Daoy (cell line): Measurements from ENCODE around the gene RPS2. TPM values are rescaled to one million over a fixed set of nuclear protein-coding genes. Genes with fewer than 3 reads are reported as not detected.
A peak's percentile ranks its signal among the peaks of the same experiment; 100 is the strongest.
"Not testable (repeated sequence)": the region's sequence is repeated elsewhere in the genome, so short reads cannot be mapped to it uniquely, and the experiment has no call there.

Experiments
- DNase-seq: peaks from one replicate; pipeline ENCODE4 v3.0.0-alpha.2; 2015; ENCODE audit warnings: low read depth
- total RNA-seq: library from RNA; depleted of rRNA; stranded (reverse); fragments of >200 nt; shearing (Covaris generic); gene quantifications from 2 replicates; pipeline ENCODE4 v1.2.3, GENCODE V29; 2014

Gene RPS2
- total RNA-seq, 1 experiment from 2014 or later: 2,369 TPM

DNA sequence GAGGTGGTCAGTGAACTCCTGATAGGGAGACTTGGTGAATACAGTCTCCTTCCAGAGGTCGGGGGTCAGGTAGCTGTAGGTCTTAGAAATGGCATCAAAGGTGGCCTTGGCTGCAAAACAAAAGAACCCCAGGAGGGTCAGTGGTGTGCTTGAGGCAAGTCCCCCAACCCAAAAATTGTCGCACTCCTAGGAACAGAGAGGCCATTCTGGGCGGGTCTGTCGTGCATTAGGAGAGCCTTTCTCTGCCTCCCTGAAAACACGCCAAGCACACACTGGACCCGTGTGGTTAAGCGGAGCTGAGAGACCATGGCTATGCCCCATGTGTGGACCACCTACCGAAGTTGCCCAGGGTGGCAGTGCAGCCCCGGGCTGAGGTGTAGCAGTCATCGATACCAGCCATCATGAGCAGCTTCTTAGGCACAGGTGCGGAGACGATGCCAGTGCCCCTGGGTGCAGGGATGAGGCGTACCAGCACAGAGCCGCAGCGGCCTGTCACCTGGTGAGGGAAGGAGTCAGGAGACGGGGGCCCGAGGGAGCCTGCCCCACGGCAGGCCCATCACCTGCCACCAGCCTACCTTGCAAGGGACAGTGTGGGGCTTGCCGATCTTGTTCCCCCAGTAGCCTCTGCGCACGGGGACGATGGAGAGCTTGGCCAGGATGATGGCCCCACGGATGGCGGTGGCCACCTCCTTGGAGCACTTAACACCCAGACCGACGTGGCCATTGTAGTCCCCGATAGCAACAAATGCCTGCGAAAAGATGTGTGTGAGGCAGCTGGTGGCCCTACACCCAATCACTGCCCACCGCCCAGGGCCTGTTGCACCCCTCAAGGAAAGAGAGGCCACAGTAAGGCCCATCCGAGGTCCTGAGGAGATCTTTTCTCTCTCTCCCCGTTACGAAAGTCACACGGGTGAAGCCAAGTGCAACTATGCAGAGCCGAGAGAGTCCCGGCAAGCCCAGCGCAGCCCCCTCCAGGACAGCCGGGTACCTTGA lies 2.2 kb downstream of the RPS2 start:
- DNase-seq: not testable (repeated sequence)

DNA sequence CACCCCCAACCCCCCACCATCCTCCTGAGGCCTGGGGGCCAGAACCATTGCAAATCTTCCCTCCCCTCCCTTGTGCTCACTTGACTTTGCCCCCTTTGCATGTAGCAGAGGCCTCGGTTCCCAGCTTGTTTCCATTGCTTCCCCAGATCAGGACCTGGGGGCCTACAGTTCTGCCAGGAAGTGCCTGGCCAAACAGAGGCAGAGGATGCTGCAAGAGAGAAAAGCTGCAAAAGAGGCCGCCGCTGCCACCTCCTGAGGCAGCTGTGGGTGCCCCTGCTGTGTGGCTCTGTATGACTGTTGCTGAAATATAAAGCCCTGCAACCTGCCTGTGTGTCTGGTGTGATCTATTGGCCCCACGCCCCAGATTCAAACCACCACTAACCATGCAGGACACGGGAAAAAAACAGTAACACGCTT lies 3.0 kb downstream of the RPS2 start:
- DNase-seq: no peak

DNA sequence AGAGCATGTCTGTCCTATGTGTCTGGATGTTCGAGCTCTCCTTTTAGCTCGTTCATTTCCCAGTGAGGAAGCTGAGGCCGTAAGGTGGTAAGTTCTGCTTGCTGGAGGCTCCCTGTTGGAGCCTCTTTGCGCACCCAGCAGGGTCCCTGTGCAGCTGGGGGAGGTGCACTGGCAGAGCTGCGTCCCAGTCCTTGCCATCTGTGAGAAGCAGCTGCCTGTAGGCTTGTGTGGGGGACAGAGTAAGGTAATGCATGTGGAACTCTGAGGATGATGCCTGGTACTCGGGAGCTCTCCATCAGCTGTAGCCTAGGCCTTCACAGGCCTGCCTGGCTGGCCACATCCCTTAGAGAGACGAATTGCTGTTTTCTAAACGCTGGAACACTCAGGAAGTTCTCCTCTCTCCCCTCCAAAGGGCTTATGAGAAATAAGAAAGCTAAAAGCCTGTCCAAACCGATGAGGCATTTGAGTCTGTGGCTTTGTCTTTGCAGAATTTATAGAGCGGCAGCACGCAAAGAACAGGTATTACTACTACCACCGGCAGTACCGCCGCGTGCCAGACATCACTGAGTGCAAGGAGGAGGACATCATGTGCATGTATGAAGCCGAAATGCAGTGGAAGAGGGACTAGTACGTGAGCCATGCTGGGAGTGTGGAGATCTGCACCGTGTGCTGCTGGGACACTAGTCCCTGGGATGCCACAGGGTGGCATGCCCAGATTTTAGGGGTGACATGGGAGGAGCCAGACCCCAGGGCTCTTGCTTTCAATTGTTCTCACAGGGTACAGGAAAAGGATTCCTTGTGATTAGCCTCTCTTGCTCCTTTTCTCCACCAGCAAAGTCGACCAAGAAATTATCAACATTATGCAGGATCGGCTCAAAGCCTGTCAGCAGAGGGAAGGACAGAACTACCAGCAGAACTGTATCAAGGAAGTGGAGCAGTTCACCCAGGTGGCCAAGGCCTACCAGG lies 3.7 kb downstream of the RPS2 start:
- peak; percentile 57 for DNase-seq

DNA sequence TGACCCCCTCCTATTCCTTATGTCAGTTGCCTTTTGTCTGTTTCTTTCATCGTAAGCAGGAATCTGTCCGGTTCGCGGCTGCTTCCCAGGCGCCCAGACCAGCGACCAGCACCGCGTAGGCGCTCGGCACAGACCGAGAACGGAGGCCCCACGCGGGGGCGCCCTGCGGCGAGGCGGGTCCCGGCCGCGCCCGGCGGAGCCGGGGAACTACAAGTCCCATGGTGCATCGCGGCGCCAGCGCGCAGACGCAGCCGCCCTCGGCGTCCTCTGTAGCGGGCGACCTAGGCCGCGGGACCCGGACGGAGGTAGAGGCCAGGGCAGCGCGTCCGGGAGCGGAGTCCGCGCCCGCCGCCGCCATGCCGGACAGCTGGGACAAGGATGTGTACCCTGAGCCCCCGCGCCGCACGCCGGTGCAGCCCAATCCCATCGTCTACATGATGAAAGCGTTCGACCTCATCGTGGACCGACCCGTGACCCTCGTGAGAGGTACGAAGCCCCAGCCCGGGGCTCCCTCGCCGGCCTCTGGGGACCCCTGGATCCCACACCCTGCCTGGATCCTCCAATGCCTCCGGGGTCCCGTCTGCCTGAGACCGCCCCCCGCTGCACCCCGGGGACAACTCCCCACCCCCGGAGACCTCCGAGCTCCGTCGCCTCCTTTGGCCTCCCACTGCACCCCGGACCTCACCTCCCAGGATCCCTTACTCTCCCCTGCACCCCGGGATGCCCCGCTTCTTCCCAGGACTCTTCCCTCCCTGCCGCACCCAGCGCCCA lies 5.2 kb downstream of the RPS2 start, which contains the start of gene NDUFB10:
NDUFB10 (plus strand) TSS at position 270 of the 771 bp plus-strand sequence; CDS start at position 357, 87 bp downstream.
- DNase-seq: peak; percentile 91

DNA sequence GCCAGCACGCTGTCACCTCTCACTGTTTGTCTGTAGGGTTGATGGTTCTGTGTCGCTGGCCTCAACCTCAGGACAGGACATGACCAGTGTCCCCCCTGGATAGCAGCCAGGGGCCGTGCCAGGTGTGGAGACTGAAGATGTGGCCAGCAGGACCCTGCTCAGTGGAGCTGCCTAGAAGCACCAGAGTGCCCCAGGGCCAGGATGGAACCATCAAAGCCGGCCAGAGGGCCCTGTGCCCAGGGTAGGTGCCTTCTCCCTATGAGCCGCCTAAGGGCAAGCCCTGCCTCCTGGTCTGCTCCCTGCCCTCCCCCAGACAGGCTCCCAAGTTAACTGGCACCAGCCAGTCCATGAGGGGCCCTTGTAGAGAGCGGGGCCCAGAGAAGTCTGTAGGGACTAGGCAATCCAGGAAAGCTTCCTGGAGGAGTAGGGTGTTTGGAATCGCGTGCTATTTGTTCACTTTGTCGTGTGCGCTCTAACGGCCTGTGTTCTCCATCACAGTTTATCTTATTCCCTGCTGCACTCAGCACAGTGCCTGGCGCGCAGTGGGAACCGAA lies 5.8 kb downstream of the RPS2 start:
- DNase-seq: no peak

DNA sequence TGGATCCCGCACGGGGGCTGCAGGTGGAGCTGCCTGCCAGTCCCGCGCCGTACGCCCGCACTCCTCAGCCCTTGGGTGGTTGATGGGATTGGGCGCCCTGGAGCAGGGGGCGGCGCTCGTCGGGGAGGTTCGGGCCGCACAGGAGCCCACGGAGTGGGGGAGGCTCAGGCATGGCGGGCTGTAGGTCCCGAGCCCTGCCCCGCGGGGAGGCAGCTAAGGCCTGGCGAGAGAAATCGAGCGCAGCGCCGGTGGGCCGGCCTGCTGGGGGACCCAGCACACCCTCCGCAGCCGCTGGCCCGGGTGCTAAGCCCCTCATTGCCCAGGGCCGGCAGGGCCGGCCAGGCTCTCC lies 6.5 kb downstream of the RPS2 start:
- not testable (repeated sequence) for DNase-seq

DNA sequence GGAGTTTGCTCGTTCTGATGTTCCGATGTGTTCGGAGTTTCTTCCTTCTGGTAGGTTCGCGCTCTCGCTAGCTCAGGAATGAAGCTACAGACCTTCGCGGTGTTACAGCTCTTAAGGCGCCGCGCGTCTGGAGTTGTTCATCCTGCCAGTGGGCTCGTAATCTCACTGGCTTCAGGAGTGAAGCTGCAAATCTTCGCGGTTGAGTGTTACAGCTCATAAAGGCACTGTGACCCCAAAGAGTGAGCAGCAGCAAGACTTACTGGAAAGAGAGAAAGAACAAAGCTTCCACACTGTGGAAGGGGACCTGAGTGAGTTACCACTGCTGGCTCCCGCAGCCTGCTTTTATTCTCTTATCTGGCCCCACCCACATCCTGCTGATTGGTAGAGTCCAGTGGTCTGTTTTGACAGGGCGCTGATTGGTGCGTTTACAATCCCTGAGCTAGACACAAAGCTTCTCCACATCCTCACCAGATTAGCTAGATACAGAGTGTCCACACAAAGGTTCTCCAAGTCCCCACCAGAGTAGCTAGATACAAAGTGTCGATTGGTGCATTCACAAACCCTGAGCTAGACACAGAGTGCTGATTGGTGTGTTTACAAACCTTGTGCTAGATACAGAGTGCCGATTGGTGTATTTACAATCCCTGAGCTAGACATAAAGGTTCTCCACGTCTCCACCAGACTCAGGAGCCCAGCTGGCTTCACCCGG lies 7.0 kb downstream of the RPS2 start:
- not testable (repeated sequence) for DNase-seq

DNA sequence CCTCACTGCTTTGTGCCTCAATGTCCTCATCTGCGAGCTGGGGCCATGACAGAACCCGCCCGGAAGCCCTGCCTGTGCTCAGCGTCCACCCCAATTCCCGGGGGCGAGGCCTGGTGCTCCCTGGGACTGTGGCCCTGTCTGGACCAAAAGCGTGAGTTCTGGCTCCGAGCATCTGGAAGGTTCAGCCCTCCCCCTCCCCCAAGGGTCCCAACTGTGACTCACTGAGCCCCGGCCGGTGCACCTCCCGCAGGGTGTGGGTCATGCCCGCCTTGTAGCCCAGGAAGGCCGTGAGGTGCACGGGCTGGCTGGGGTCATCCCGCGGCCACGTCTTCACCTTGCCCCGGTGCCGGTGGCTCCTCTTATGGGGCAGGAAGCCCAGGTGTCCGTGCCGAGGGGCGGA lies 10.9 kb downstream of the RPS2 start:
- no peak for DNase-seq

DNA sequence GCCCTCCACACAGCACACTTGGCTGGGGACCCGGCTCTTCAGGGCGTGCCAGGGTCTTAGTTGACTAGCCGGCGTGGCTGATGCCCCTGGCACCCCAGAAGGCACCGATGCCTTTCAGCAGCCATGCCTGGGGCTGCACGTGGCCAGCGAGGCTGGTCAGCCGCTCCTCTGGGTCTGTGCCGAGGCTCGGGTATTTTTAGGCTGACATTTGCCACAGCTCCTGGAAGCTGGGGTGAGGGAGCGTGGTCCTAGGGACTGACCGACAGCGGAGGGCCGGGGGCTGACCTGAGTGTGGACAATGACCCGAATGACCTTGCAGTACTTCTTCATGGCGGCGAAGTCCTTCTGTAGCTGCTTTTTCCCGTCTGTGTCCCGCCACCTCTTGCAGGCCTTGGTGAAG lies 14.1 kb downstream of the RPS2 start:
- no peak for DNase-seq

DNA sequence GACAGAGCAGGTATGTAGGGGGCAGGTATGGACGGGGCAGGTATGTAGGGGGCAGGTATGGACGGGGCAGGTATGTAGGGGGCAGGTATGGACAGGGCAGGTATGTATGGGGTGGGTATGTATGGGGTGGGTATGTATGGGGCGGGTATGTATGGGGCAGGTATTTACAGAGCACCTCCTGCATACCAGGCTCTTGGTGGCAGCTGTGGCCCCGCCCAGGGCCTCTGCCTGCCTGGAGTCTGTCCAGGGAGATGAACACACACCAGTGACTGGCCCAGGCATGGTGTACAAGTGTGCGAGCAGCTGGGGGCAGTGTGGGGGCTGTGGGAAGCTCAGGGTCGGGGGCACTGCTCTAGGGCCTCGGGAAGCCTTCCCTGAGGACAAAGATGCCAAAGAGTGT lies 14.6 kb downstream of the RPS2 start:
- no peak for DNase-seq

DNA sequence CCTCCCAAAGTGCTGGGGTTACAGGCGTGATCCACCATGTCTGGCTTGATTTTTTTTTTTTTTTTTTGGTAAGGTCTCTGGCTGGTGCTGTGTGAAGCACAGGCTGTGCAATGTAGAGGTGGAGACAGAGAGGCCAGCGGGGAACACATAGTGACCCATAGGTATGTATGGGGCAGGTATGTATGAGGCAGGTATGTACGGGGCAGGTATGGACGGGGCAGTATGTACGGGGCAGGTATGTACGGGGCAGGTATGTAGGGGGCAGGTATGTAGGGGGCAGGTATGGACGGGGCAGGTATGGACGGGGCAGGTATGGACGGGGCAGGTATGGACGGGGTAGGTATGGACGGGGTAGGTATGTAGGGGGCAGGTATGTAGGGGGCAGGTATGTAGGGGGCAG lies 15.1 kb downstream of the RPS2 start:
- DNase-seq: no peak

DNA sequence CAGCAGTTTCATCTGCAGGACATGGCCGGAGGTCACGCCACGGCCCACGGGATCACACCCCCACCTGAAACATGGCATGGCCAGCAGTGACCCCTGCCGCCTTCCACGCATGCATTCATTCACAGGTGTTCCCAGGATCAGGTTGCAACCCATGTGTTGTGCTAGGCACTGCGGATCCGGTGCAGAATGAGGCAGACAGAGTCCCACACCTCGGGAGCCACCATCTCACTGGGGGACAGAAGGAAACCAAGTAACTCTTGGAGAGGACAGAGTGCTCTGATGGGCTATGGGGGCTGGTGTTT lies 17.3 kb downstream of the RPS2 start:
- DNase-seq: no peak

DNA sequence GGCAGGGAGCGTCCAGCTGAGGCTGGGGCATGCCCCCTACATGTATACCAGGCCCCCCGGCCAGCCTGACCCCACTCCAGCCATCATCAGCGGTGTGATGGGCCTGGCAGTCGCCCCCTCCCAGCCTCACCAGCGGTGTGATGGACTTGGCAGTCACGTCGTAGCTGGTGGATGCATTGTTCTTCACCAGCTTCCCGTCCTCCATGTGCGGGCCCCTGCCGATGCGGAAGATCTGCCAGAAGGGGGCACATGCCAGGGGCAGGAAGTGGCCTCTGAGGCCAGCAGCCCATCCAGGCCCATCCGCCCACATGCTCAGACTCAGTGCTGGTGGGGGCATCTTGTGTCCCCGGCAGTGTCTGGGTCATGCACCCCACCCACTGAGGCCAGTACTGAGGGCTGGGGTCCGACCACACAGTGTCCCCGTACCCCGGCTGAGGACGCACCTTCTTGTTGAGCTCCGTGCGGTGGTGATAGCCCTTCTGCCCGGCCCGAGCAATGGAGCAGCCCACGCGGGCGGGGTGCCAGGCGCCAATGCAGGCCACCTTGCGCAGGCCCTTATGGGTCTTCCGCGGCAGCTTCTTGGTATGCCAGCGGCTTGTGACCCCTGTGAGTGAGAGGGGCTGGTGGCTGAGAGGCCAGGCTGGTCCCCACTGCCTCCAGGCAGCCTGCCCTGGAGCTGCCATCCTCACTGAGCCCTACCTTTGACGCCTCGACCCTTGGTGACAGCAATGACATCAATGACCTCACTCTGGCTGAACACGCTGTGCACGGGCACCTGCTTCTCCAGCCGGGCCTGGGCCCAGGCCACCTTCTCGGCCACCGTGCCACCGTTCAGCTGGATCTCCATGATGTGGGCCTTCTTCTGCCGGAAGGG lies 17.9 kb downstream of the RPS2 start:
- DNase-seq: no peak

DNA sequence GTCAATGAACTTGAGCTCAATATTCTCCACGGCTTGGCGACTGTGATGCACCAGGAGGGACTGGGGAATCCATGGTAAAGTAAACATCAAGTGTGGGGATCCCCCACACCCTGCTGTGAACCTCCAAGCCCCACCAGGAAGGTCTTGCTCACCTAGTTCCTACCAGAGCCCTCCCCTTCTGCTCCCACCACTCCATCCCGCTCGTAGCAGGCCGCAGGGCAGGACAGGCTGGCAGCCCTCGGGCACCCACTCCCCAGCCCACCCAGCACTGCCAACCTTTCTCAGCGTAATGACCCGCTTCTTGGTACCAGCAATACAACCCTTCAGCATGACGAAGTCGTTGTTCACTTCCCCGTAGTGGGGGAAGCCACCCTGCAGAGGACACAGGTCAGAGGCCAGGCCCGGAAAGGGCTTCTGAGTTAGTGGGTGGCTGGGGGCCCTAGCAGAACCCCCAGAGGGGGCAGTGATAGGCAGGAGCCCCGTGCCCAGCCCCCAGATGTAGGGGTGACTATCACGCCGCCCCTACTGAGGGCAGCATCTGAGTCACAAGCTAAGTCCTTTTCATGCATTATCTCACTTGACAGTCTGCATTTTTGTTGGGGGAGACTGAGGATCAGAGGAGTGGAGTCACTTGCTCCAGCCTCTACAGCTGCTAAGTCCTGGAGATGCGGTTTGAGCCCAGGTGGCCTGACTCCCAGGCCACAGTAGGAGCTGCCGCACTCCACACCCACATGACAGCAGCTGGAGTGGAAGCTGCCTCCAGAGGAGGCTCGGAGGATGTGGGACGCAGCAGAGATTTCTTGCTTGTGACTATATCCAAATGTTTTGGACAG lies 18.9 kb downstream of the RPS2 start:
- no peak for DNase-seq

DNA sequence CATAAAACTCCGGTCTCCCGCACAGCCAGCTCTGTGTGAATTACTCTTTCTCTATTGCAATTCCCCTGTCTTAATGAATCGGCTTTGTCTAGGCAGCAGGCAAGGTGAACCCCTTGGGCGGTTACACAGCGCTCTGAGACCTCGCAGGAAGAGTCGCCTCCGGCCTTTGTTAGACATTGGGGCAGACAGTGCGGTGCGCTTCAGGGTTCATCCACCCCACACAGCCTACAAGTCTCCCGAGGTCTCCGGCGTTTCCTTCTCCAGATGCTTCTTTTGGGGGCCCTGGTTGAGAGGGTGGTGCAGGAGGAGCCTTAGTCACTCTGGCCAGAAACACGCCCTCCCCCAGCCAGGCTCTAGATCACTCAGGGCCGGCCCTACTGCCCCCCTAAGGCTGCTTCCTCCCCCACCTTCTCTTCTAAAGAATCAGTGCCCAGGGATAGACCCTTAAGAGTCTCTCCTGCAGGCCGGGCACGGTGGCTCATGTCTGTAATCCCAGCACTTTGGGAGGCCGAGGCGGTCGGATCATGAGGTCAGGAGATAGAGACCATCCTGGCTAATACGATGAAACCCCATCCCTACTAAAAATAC lies 19.9 kb downstream of the RPS2 start:
- DNase-seq: no peak

DNA sequence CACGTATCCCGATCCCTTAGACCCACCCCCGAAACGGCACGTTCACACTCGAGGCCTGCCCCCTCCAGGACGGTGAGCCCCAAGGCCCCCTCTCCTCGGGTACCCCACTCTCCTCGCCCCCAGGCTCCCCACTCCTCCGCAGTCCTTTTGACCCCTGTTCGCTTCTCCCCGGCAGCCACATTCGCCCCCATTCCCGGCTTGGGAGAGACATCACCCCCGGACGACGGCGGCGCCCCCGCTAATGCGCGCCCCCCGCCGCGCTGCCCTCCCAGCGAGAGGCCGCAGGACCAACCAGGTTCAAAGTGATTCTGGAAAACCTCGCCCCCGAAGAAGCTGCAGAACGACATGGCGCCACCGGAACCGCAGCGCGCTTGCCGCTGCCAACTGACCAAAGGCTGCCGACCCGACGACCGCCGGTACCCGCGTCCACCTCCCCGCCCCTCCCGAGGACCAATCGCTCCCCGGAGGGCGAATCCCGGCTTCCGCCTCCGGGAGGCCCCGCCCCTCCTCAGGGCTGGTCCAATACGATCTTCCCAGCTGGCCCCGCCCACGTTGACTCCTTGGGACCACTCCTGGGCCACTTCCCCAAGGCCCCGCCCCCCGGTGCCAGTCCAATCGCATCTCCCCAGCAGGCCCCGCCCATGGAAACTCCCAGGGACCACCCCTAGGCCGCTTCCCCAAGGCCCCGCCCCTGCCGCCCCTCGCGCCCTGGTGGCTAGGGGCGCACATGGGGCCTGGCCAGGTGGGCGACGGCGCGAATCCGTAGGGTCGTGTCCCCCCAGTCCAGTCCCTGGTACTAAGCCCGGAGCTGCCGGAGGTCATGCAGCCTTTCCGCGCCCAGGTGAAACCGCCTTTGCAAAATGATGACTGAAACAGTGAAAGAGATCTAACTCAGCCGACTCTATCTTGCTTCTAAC lies 21.6 kb downstream of the RPS2 start, which contains the start of gene MSRB1:
MSRB1 (minus strand) TSS at position 390 of the 917 bp plus-strand sequence; CDS start at position 347, 43 bp downstream.
- DNase-seq: peak; percentile 99
